SK-N-SH (cell line): ENCODE data around the gene FAM204A. TPM values are rescaled to one million over a fixed set of nuclear protein-coding genes. Genes with fewer than 3 reads are reported as not detected.

ENCODE experiments used
- CTCF ChIA-PET: fragments of 300-600, 350-600 bp; formaldehyde crosslinking; extraction: SDS; loops from one replicate; lab custom pipeline; 2021; lab: Yijun Ruan, JAX
- POLR2A ChIA-PET: fragments of 350-600 bp; sonication (Branson Sonifier 250); formaldehyde crosslinking; extraction: SDS; loops from one replicate; lab custom pipeline; 2020; ENCODE audit warnings: antibody characterized with exemption, inconsistent platforms; lab: Yijun Ruan, JAX
- DNase-seq: peaks from one replicate; pipeline ENCODE4 v3.0.0; 2012
- H2AFZ ChIP-seq: fragments of 200-600 bp; sonication (generic); 2 replicates; pipeline ENCODE4 v1.8.1; 2016; ENCODE audit warnings: antibody characterized with exemption, mild to moderate bottlenecking, low read depth
- H3F3A ChIP-seq: fragments of 200-600 bp; sonication (generic); replicated peaks from 2 replicates; pipeline ENCODE3; 2016; ENCODE audit warnings: antibody characterized with exemption, mild to moderate bottlenecking; ENCODE audit not compliant: insufficient read depth
- H3K27ac ChIP-seq, 2 experiments: fragments of 200-500 bp in 1 of 2; fragments of 200-600 bp in 1 of 2; sonication (Bioruptor generic) in 1 of 2; sonication (generic), shearing (Covaris generic) in 1 of 2; 2 replicates each; pipeline versions ENCODE4 v1.5.1 to v1.6.1; 2014 to 2016; ENCODE audit warnings: low read depth in 2 of 2, inconsistent platforms in 1 of 2, low read length in 1 of 2, mild to moderate bottlenecking in 1 of 2, mixed read lengths in 1 of 2
- H3K27me3 ChIP-seq: fragments of 200-600 bp; sonication (generic), shearing (Covaris generic); 2 replicates; pipeline ENCODE4 v1.6.1; 2016; ENCODE audit warnings: mixed run types; ENCODE audit not compliant: insufficient read depth
- H3K36me3 ChIP-seq, 2 experiments: fragments of 200-500 bp in 1 of 2; fragments of 200-600 bp in 1 of 2; sonication (Bioruptor generic) in 1 of 2; sonication (generic) in 1 of 2; replicated peaks in 1 of 2; 2 replicates each; pipeline versions ENCODE3 to v1.5.1; 2014 to 2016; ENCODE audit warnings: low read length in 1 of 2, mild to moderate bottlenecking in 1 of 2; ENCODE audit not compliant: insufficient read depth in 2 of 2, control insufficient read depth in 1 of 2
- H3K4me1 ChIP-seq, 2 experiments: fragments of 200-500 bp in 1 of 2; fragments of 200-600 bp in 1 of 2; sonication (Bioruptor generic) in 1 of 2; sonication (generic), shearing (Covaris generic) in 1 of 2; 2 replicates each; pipeline versions ENCODE4 v1.5.1 to v1.6.1; 2014 to 2016; ENCODE audit warnings: low read depth in 1 of 2, low read length in 1 of 2, mixed run types in 1 of 2; ENCODE audit not compliant: insufficient read depth in 2 of 2, control insufficient read depth in 1 of 2
- H3K4me2 ChIP-seq: fragments of 200-600 bp; sonication (generic), shearing (Covaris generic); 2 replicates; pipeline ENCODE4 v1.6.1; 2017; ENCODE audit warnings: mixed run types
- H3K4me3 ChIP-seq, 2 experiments: fragments of 200-500 bp in 1 of 2; fragments of 200-600 bp in 1 of 2; sonication (Bioruptor generic) in 1 of 2; sonication (generic), shearing (Covaris generic) in 1 of 2; 2 replicates each; pipeline versions ENCODE4 v1.5.1 to v1.8.1; 2014 to 2016; ENCODE audit warnings: low read depth in 2 of 2, inconsistent platforms in 1 of 2, low read length in 1 of 2, mild to moderate bottlenecking in 1 of 2, mixed read lengths in 1 of 2, moderate library complexity in 1 of 2
- H3K79me2 ChIP-seq: fragments of 200-600 bp; sonication (generic); 2 replicates; pipeline ENCODE4 v1.8.1; 2017; ENCODE audit warnings: mild to moderate bottlenecking; ENCODE audit not compliant: insufficient read depth
- H3K9ac ChIP-seq: fragments of 200-600 bp; sonication (generic); 2 replicates; pipeline ENCODE4 v1.6.1; 2017; ENCODE audit warnings: mixed run types
- H3K9me2 ChIP-seq: fragments of 200-600 bp; sonication (generic); 2 replicates; pipeline ENCODE4 v1.6.1; 2017; ENCODE audit warnings: mixed run types
- H3K9me3 ChIP-seq: fragments of 200-600 bp; sonication (generic); 2 replicates; pipeline ENCODE4 v1.6.1; 2017; ENCODE audit warnings: mixed run types, mild to moderate bottlenecking, moderate library complexity
- H4K20me1 ChIP-seq: fragments of 200-600 bp; sonication (generic); 2 replicates; pipeline ENCODE4 v1.6.1; 2017; ENCODE audit warnings: mild to moderate bottlenecking, mixed run types; ENCODE audit not compliant: insufficient read depth
- EP300 ChIP-seq, 2 experiments: IDR thresholded peaks; 2 replicates each; pipeline versions ENCODE4 v1.4.0 to v1.6.1; 2012; ENCODE audit warnings: borderline replicate concordance in 1 of 2, low read depth in 1 of 2, low read length in 1 of 2
- FOSL2 ChIP-seq: IDR thresholded peaks from 2 replicates; pipeline ENCODE4 v1.4.0; 2012; ENCODE audit warnings: low read depth, mild to moderate bottlenecking, moderate library complexity, borderline replicate concordance
- MXI1 ChIP-seq: IDR thresholded peaks from 2 replicates; pipeline ENCODE4 v1.6.1; 2012; ENCODE audit warnings: mild to moderate bottlenecking, low read depth, low read length, improper control_type of control experiment
- TEAD4 ChIP-seq: IDR thresholded peaks from 2 replicates; pipeline ENCODE4 v1.4.0; 2012; ENCODE audit warnings: mild to moderate bottlenecking, borderline replicate concordance; ENCODE audit not compliant: insufficient read depth
- WGBS: methylation state at CpG from one replicate; pipeline ENCODE4 v1.1.6; 2017; ENCODE audit warnings: low lambda C conversion rate; 5-methylcytosine and 5-hydroxymethylcytosine counted together
- polyA plus RNA-seq, 3 experiments: library from polyadenylated mRNA; depleted of rRNA; stranded (reverse); fragments of >200 nt; gene quantifications; 2 replicates each; pipeline ENCODE4 v1.2.3, GENCODE V29; 2012
- TF ChIP-seq, protein P1 (sequence below): IDR thresholded peaks from 2 replicates; pipeline ENCODE4 v1.4.0; 2012; ENCODE audit warnings: low read depth, borderline replicate concordance
- TF ChIP-seq, protein P2 (sequence below): IDR thresholded peaks from 2 replicates; pipeline ENCODE4 v1.6.1; 2012; ENCODE audit warnings: mild to moderate bottlenecking, low read depth, low read length, moderate library complexity
- TF ChIP-seq, protein P3 (sequence below): IDR thresholded peaks from 2 replicates; pipeline ENCODE4 v1.4.0; 2012; ENCODE audit warnings: low read depth, borderline replicate concordance
- TF ChIP-seq, protein P4 (sequence below): fragments of 200-600 bp; sonication (generic); IDR thresholded peaks from 2 replicates; pipeline ENCODE4 v1.6.1; 2017; ENCODE audit warnings: antibody characterized with exemption, mild to moderate bottlenecking, moderate library complexity

The FAM204A gene
- polyA plus RNA-seq, 1 of the 3 experiments (the other 2 are of a cell fraction) = 10.8 TPM

DNA sequence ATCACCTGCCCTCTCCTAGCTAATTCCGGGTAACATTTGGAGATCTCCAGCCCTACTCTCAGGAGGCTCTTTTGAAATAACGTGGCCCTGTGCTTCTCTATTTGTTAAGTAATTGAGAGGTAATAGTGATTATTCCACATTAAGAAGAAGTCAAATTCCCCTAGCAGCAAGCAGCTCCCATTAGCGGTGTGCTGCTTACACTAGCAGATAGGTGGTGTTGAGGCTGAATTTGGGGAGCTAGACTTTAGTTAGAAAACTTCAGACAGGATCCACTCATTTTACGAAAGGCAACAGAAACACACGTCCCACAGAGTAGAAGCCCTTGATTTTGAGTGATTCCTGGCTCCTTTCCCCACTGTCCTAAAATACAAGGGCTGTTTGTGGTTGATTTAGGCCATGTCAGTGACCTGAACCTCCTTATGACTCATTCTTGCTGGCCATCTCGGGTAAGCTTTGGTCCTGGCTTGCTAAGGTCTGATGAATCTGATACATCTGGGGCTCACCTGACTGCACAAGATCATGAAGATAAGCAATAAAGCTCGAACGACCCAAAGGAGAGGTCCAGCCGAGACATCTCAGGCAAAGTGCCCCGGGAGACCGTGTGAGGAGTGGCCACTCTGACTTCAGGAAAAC, 77.2 kb downstream of the FAM204A start:
- Histone ChIP-seq H3K36me3 (no peaks in the 10 kb centered on the region), H3K9me2 (no peaks in the 10 kb centered on the region), H3K79me2 (no peaks in the 10 kb centered on the region), H3K27ac (no peak overlapping the region), H3K4me3 (no peak overlapping the region), H2AFZ (no peak overlapping the region), H3F3A (no peaks in the 10 kb centered on the region), H4K20me1 (no peaks in the 10 kb centered on the region), H3K27me3 (no peaks in the 10 kb centered on the region), H3K4me2 (no peak overlapping the region), H3K9me3 (no peaks in the 10 kb centered on the region), H3K9ac (no peak overlapping the region), H3K4me1 (no peaks in the 10 kb centered on the region; a peak in 1 of 4 replicates)
- WGBS = 35% methylated on average over 10 of the region's 11 CpGs
- TF ChIP-seq, protein P1, sequence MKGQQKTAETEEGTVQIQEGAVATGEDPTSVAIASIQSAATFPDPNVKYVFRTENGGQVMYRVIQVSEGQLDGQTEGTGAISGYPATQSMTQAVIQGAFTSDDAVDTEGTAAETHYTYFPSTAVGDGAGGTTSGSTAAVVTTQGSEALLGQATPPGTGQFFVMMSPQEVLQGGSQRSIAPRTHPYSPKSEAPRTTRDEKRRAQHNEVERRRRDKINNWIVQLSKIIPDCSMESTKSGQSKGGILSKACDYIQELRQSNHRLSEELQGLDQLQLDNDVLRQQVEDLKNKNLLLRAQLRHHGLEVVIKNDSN = no peak
- TF ChIP-seq MXI1 (no peak), FOSL2 (no peak), EP300 (IDR thresholded peaks at IDR 0.05; ENCODE audit: borderline replicate concordance in 1 of 2, low read depth in 1 of 2, low read length in 1 of 2) (no peak), TEAD4 (no peak)
- TF ChIP-seq, protein P2, sequence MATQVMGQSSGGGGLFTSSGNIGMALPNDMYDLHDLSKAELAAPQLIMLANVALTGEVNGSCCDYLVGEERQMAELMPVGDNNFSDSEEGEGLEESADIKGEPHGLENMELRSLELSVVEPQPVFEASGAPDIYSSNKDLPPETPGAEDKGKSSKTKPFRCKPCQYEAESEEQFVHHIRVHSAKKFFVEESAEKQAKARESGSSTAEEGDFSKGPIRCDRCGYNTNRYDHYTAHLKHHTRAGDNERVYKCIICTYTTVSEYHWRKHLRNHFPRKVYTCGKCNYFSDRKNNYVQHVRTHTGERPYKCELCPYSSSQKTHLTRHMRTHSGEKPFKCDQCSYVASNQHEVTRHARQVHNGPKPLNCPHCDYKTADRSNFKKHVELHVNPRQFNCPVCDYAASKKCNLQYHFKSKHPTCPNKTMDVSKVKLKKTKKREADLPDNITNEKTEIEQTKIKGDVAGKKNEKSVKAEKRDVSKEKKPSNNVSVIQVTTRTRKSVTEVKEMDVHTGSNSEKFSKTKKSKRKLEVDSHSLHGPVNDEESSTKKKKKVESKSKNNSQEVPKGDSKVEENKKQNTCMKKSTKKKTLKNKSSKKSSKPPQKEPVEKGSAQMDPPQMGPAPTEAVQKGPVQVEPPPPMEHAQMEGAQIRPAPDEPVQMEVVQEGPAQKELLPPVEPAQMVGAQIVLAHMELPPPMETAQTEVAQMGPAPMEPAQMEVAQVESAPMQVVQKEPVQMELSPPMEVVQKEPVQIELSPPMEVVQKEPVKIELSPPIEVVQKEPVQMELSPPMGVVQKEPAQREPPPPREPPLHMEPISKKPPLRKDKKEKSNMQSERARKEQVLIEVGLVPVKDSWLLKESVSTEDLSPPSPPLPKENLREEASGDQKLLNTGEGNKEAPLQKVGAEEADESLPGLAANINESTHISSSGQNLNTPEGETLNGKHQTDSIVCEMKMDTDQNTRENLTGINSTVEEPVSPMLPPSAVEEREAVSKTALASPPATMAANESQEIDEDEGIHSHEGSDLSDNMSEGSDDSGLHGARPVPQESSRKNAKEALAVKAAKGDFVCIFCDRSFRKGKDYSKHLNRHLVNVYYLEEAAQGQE = no peak
- TF ChIP-seq, protein P3, sequence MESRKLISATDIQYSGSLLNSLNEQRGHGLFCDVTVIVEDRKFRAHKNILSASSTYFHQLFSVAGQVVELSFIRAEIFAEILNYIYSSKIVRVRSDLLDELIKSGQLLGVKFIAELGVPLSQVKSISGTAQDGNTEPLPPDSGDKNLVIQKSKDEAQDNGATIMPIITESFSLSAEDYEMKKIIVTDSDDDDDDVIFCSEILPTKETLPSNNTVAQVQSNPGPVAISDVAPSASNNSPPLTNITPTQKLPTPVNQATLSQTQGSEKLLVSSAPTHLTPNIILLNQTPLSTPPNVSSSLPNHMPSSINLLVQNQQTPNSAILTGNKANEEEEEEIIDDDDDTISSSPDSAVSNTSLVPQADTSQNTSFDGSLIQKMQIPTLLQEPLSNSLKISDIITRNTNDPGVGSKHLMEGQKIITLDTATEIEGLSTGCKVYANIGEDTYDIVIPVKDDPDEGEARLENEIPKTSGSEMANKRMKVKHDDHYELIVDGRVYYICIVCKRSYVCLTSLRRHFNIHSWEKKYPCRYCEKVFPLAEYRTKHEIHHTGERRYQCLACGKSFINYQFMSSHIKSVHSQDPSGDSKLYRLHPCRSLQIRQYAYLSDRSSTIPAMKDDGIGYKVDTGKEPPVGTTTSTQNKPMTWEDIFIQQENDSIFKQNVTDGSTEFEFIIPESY = no peak
- TF ChIP-seq, protein P4, sequence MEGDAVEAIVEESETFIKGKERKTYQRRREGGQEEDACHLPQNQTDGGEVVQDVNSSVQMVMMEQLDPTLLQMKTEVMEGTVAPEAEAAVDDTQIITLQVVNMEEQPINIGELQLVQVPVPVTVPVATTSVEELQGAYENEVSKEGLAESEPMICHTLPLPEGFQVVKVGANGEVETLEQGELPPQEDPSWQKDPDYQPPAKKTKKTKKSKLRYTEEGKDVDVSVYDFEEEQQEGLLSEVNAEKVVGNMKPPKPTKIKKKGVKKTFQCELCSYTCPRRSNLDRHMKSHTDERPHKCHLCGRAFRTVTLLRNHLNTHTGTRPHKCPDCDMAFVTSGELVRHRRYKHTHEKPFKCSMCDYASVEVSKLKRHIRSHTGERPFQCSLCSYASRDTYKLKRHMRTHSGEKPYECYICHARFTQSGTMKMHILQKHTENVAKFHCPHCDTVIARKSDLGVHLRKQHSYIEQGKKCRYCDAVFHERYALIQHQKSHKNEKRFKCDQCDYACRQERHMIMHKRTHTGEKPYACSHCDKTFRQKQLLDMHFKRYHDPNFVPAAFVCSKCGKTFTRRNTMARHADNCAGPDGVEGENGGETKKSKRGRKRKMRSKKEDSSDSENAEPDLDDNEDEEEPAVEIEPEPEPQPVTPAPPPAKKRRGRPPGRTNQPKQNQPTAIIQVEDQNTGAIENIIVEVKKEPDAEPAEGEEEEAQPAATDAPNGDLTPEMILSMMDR = no peak
- DNase-seq = no peak
- ChIA-PET POLR2A (no interaction called here), CTCF (interaction anchor here (0.9 to 1.2 kb wide), 6 partner anchors 8 to 768 kb away, joined by 3 to 5 read pairs (median 4); no protein-coding TSS in a partner anchor)
